WTC11 (cell line): ENCODE data around the gene KLHL33. TPM values are rescaled to one million over a fixed set of nuclear protein-coding genes. Genes with fewer than 3 reads are reported as not detected.

Experiments used
- ATAC-seq: fragments of 200-7000 bp; cut with Tn5 transposase; 2 replicates; pipeline ENCODE4 v1.10.0; 2021; ENCODE audit warnings: mild to moderate bottlenecking, moderate library complexity
- CTCF ChIA-PET: fragments of 300-600 bp; sonication (Branson Sonifier 250); formaldehyde crosslinking; loops from one replicate; lab custom pipeline; 2021; ENCODE audit warnings: antibody characterized with exemption; lab: Charles Lee
- POLR2A ChIA-PET: fragments of 350-600 bp; sonication (Branson Sonifier 250); formaldehyde crosslinking; loops from one replicate; lab custom pipeline; 2021; ENCODE audit warnings: antibody characterized with exemption; lab: Charles Lee
- DNase-seq: peaks from one replicate; pipeline ENCODE4 v3.0.0; 2021; ENCODE audit warnings: low spot score
- H3K27ac Mint-ChIP-seq: 2 replicates; pipeline ENCODE4 v1.8.0; 2021; ENCODE audit warnings: mixed read lengths
- H3K27me3 Mint-ChIP-seq: 2 replicates; pipeline ENCODE4 v1.8.0; 2021; ENCODE audit warnings: low read depth, mild to moderate bottlenecking, moderate library complexity, mixed read lengths
- H3K36me3 Mint-ChIP-seq: 2 replicates; pipeline ENCODE4 v1.8.0; 2021; ENCODE audit warnings: mixed read lengths
- H3K4me1 Mint-ChIP-seq: 2 replicates; pipeline ENCODE4 v1.8.0; 2022; ENCODE audit warnings: mixed read lengths
- H3K4me3 Mint-ChIP-seq: 2 replicates; pipeline ENCODE4 v1.8.0; 2021; ENCODE audit warnings: mild to moderate bottlenecking, moderate library complexity, mixed read lengths
- H3K9me3 Mint-ChIP-seq: 2 replicates; pipeline ENCODE4 v1.8.0; 2021; ENCODE audit warnings: mixed read lengths
- ATF3 ChIP-seq: sonication (generic); formaldehyde crosslinking; conservative IDR thresholded peaks from 2 replicates; pipeline ENCODE4 v1.8.1; 2022; ENCODE audit warnings: mild to moderate bottlenecking, missing genetic modification reagents
- ATF6 ChIP-seq: sonication (generic); formaldehyde crosslinking; IDR thresholded peaks from 2 replicates; pipeline ENCODE4 v1.8.1; 2023; ENCODE audit warnings: mild to moderate bottlenecking, missing genetic modification reagents
- E2F1 ChIP-seq: sonication (generic); formaldehyde crosslinking; IDR thresholded peaks from 2 replicates; pipeline ENCODE4 v1.8.0; 2022; ENCODE audit warnings: mild to moderate bottlenecking, missing genetic modification reagents
- E2F5 ChIP-seq: sonication (generic); formaldehyde crosslinking; IDR thresholded peaks from 2 replicates; pipeline ENCODE4 v1.8.1; 2022; ENCODE audit warnings: mild to moderate bottlenecking, moderate library complexity, missing genetic modification reagents
- ESRRA ChIP-seq: sonication (generic); formaldehyde crosslinking; IDR thresholded peaks from 2 replicates; pipeline ENCODE4 v1.8.1; 2022; ENCODE audit warnings: mild to moderate bottlenecking, missing genetic modification reagents, borderline replicate concordance
- FOXP4 ChIP-seq: sonication (generic); formaldehyde crosslinking; IDR thresholded peaks from 2 replicates; pipeline ENCODE4 v1.8.0; 2022; ENCODE audit warnings: mild to moderate bottlenecking, missing genetic modification reagents
- HMGA2 ChIP-seq: fragments of 250-450 bp; sonication (Bioruptor Pico); IDR thresholded peaks from 2 replicates; pipeline ENCODE4 v1.4.0; 2021; ENCODE audit warnings: mild to moderate bottlenecking, moderate library complexity
- JUN ChIP-seq: sonication (generic); formaldehyde crosslinking; IDR thresholded peaks from 2 replicates; pipeline ENCODE4 v1.8.0; 2023; ENCODE audit warnings: mild to moderate bottlenecking, missing genetic modification reagents
- MLX ChIP-seq: sonication (generic); formaldehyde crosslinking; IDR thresholded peaks from 2 replicates; pipeline ENCODE4 v1.8.1; 2023; ENCODE audit warnings: mild to moderate bottlenecking, missing genetic modification reagents, moderate library complexity
- NFYB ChIP-seq: sonication (generic); formaldehyde crosslinking; conservative IDR thresholded peaks from 2 replicates; pipeline ENCODE4 v1.8.0; 2022; ENCODE audit warnings: low read depth, missing genetic modification reagents
- OVOL2 ChIP-seq: fragments of 250-450 bp; sonication (Bioruptor Pico); IDR thresholded peaks from 2 replicates; pipeline ENCODE4 v1.9.0; 2021; ENCODE audit warnings: mild to moderate bottlenecking, borderline replicate concordance
- ZNF138 ChIP-seq: sonication (generic); formaldehyde crosslinking; conservative IDR thresholded peaks from 2 replicates; pipeline ENCODE4 v1.8.1; 2022; ENCODE audit warnings: mild to moderate bottlenecking, moderate library complexity, missing genetic modification reagents
- ZNF232 ChIP-seq: sonication (generic); formaldehyde crosslinking; IDR thresholded peaks from 2 replicates; pipeline ENCODE4 v1.8.0; 2022; ENCODE audit warnings: mild to moderate bottlenecking, missing genetic modification reagents
- ZNF512 ChIP-seq: sonication (generic); formaldehyde crosslinking; IDR thresholded peaks from 2 replicates; pipeline ENCODE4 v1.8.1; 2022; ENCODE audit warnings: missing genetic modification reagents, borderline replicate concordance
- total RNA-seq: library from RNA; stranded (reverse); gene quantifications from 3 replicates; pipeline ENCODE4 v1.2.3, GENCODE V29; 2021

Gene KLHL33
- total RNA-seq, 1 experiment from 2014 or later: 0.17 TPM

- H3K36me3 Mint-ChIP-seq: peaks cover 36% of the 10 kb centered on the region
- no peaks in the 10 kb centered on the region for H3K9me3 Mint-ChIP-seq
- CTCF ChIA-PET: no interaction called here
- H3K4me1 Mint-ChIP-seq: peaks cover 6% of the 10 kb centered on the region
- DNase-seq: no peak
- H3K27me3 Mint-ChIP-seq: no peaks in the 10 kb centered on the region
- no peak overlapping the region for H3K27ac Mint-ChIP-seq
- TF ChIP-seq FOXP4 (CRISPR knock-in tag): no peak
- no peak for TF ChIP-seq ZNF232
- TF ChIP-seq E2F5 (CRISPR knock-in tag): no peak
- no peak for TF ChIP-seq ESRRA (CRISPR knock-in tag)
- no peak for TF ChIP-seq ATF3
- no peak for TF ChIP-seq ATF6 (CRISPR knock-in tag)
- no peak for TF ChIP-seq JUN (CRISPR knock-in tag)
- TF ChIP-seq OVOL2 (CRISPR knock-in tag): no peak
- no peak for TF ChIP-seq ZNF138 (CRISPR knock-in tag)
- TF ChIP-seq NFYB: no peak
- TF ChIP-seq, all 79 proteins: peak for 0
- ATAC-seq: no peak
- POLR2A ChIA-PET: interaction anchor here (0.5 kb wide), 1 partner anchor 53 kb away, joined by 4 read pairs; no protein-coding TSS in a partner anchor
- H3K4me3 Mint-ChIP-seq: no peak overlapping the region
These were observed 52.3 kb downstream of the KLHL33 start for GRCh38 chr14:20383636-20384035.

GRCh38 chr14:20383032-20383431 lies 52.9 kb downstream of the KLHL33 start:
- no peak for DNase-seq
- TF ChIP-seq MLX (CRISPR knock-in tag) (no peak), ATF3 (no peak), E2F1 (CRISPR knock-in tag) (no peak), ZNF512 (CRISPR knock-in tag) (no peak), HMGA2 (CRISPR knock-in tag) (no peak)
- POLR2A ChIA-PET: no interaction called here
- Mint-ChIP-seq H3K36me3 (peaks cover 30% of the 10 kb centered on the region), H3K27me3 (no peaks in the 10 kb centered on the region), H3K9me3 (no peaks in the 10 kb centered on the region), H3K4me3 (no peak overlapping the region), H3K4me1 (peaks cover 3% of the 10 kb centered on the region), H3K27ac (no peak overlapping the region)
- no peak for ATAC-seq
- CTCF ChIA-PET: interaction anchor here (0.7 kb wide), 1 partner anchor 52 kb away, joined by 4 read pairs; no protein-coding TSS in a partner anchor
